ENCODE measurements around the gene MYRF. TPM values are rescaled to one million over a fixed set of nuclear protein-coding genes. Genes with fewer than 3 reads are reported as not detected.

MYRF gene
- total and polyA plus RNA-seq, 2 of the 13 experiments (the other 11 are each of a cell fraction or from before 2014, with no cell fraction given) = 10.2 to 25.9 TPM

GRCh38 chr11:61817471-61818202 is 65.2 kb downstream of the MYRF start (continued):
- TF ChIP-seq, protein P1, sequence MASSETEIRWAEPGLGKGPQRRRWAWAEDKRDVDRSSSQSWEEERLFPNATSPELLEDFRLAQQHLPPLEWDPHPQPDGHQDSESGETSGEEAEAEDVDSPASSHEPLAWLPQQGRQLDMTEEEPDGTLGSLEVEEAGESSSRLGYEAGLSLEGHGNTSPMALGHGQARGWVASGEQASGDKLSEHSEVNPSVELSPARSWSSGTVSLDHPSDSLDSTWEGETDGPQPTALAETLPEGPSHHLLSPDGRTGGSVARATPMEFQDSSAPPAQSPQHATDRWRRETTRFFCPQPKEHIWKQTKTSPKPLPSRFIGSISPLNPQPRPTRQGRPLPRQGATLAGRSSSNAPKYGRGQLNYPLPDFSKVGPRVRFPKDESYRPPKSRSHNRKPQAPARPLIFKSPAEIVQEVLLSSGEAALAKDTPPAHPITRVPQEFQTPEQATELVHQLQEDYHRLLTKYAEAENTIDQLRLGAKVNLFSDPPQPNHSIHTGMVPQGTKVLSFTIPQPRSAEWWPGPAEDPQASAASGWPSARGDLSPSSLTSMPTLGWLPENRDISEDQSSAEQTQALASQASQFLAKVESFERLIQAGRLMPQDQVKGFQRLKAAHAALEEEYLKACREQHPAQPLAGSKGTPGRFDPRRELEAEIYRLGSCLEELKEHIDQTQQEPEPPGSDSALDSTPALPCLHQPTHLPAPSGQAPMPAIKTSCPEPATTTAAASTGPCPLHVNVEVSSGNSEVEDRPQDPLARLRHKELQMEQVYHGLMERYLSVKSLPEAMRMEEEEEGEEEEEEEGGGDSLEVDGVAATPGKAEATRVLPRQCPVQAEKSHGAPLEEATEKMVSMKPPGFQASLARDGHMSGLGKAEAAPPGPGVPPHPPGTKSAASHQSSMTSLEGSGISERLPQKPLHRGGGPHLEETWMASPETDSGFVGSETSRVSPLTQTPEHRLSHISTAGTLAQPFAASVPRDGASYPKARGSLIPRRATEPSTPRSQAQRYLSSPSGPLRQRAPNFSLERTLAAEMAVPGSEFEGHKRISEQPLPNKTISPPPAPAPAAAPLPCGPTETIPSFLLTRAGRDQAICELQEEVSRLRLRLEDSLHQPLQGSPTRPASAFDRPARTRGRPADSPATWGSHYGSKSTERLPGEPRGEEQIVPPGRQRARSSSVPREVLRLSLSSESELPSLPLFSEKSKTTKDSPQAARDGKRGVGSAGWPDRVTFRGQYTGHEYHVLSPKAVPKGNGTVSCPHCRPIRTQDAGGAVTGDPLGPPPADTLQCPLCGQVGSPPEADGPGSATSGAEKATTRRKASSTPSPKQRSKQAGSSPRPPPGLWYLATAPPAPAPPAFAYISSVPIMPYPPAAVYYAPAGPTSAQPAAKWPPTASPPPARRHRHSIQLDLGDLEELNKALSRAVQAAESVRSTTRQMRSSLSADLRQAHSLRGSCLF (CRISPR knock-in tag; IDR thresholded peaks at IDR 0.05; ENCODE audit: borderline replicate concordance) = no peak
- no peak for TF ChIP-seq ZNF607 (CRISPR knock-in tag; IDR thresholded peaks at IDR 0.05; ENCODE audit: borderline replicate concordance)
- no peak for TF ChIP-seq CHD4 (IDR thresholded peaks at IDR 0.05; ENCODE audit: borderline replicate concordance, low read length)
- TF ChIP-seq ZIK1 (CRISPR knock-in tag; IDR thresholded peaks at IDR 0.05; ENCODE audit: borderline replicate concordance, low read depth) = no peak
- TF ChIP-seq CSRNP2 (CRISPR knock-in tag; conservative IDR thresholded peaks at IDR 0.05; ENCODE audit: low read depth) = no peak
- no peak for TF ChIP-seq SOX5 (CRISPR knock-in tag; IDR thresholded peaks at IDR 0.05; ENCODE audit: borderline replicate concordance)
- TF ChIP-seq GFI1 (CRISPR knock-in tag; IDR thresholded peaks at IDR 0.05; ENCODE audit: borderline replicate concordance) = peak; percentile 93
- TF ChIP-seq HMG20B (CRISPR knock-in tag; conservative IDR thresholded peaks at IDR 0.05) = 0 out of 2 replicates have a peak, but pooled peaks have one; percentile 42
- no peak for TF ChIP-seq ZBTB42 (CRISPR knock-in tag; IDR thresholded peaks at IDR 0.05)
- TF ChIP-seq ZNF550 (CRISPR knock-in tag; IDR thresholded peaks at IDR 0.05; ENCODE audit: borderline replicate concordance) = no peak
- no peak for TF ChIP-seq HOMEZ (CRISPR knock-in tag; IDR thresholded peaks at IDR 0.05; ENCODE audit: low read depth)
- no peak for TF ChIP-seq ZKSCAN5 (CRISPR knock-in tag; IDR thresholded peaks at IDR 0.05)
- no peak for TF ChIP-seq ISL2 (CRISPR knock-in tag; IDR thresholded peaks at IDR 0.05)
- TF ChIP-seq RXRB (CRISPR knock-in tag; IDR thresholded peaks at IDR 0.05; ENCODE audit: borderline replicate concordance) = no peak
- no peak for TF ChIP-seq RNF219 (CRISPR knock-in tag; IDR thresholded peaks at IDR 0.05)
- no peak for TF ChIP-seq ZNF432 (CRISPR knock-in tag; IDR thresholded peaks at IDR 0.05; ENCODE audit: borderline replicate concordance)
- 0 out of 2 replicates have a peak, but pooled peaks have one; percentile 35 for TF ChIP-seq NKX3-1 (CRISPR knock-in tag; IDR thresholded peaks at IDR 0.05)
- TF ChIP-seq, protein P2, sequence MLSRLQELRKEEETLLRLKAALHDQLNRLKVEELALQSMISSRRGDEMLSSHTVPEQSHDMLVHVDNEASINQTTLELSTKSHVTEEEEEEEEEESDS (CRISPR knock-in tag; IDR thresholded peaks at IDR 0.05; ENCODE audit: borderline replicate concordance) = no peak
- TF ChIP-seq ZNF354B (CRISPR knock-in tag; IDR thresholded peaks at IDR 0.05) = no peak

Data from HepG2 (cell line).